Tongue (tissue), 2 donors: ENCODE measurements around the gene GP5. TPM values are rescaled to one million over a fixed set of nuclear protein-coding genes. Genes with fewer than 3 reads are reported as not detected.

Experiments
- DNase-seq: peaks from one replicate; pipeline ENCODE4 v3.0.0-alpha.2; 2015
- total RNA-seq: library from RNA; depleted of rRNA; stranded (reverse); fragments of >200 nt; gene quantifications from one replicate; pipeline ENCODE4 v1.2.3, GENCODE V29; 2014

The GP5 gene, protein sequence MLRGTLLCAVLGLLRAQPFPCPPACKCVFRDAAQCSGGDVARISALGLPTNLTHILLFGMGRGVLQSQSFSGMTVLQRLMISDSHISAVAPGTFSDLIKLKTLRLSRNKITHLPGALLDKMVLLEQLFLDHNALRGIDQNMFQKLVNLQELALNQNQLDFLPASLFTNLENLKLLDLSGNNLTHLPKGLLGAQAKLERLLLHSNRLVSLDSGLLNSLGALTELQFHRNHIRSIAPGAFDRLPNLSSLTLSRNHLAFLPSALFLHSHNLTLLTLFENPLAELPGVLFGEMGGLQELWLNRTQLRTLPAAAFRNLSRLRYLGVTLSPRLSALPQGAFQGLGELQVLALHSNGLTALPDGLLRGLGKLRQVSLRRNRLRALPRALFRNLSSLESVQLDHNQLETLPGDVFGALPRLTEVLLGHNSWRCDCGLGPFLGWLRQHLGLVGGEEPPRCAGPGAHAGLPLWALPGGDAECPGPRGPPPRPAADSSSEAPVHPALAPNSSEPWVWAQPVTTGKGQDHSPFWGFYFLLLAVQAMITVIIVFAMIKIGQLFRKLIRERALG
- 0.21 TPM for total RNA-seq

- no peak for DNase-seq
Observed at GRCh38 chr3:194399166-194399565, at the start of gene GP5. Gene GP5, minus strand, starts transcription at chr3:194399266. Its CDS starts 984 bp downstream, at chr3:194398282.

DNA sequence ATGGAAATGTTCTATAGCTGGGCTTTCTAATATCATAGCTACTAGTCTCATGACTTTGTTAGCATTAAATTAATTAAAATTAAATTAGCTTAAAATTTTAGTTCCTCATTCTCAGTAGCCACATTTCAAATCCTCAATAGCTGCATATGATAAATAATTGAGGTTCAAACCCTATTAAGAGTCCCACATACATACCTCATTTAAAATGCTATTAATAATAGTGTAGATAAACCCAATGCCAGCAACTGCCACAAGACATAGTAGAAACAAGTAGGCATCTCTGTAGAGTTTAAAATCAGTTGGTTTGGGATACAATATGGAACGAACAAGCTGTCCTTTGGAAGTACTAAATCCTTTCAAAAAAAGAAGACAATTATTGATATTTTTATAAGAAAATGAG, 48.6 kb upstream of the GP5 start:
- DNase-seq = no peak

GRCh38 chr3:194447161-194447560, 48.1 kb upstream of the GP5 start:
- DNase-seq = no peak

DNA sequence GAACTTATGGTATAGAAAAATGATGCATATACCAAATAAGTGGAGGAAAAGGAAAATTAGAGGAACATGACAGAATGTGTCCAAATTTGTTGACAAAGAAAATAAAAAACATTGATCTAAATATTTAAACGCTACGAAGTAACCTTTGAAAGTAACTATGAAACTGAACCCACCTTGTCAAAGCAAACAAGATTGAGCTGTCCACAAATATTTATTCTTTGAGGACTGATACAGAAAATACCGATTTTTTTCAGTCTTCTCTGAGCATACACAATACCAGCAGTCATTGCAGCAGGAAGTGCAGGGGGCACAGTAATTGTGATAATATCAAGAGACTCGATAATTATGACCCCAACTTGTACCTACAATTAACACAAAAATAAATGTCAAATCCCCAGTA, 47.7 kb upstream of the GP5 start:
- no peak for DNase-seq

- DNase-seq = no peak
Observed at GRCh38 chr3:194446172-194446571, 47.1 kb upstream of the GP5 start.

GRCh38 chr3:194443901-194444300, 44.8 kb upstream of the GP5 start:
- no peak for DNase-seq

DNA sequence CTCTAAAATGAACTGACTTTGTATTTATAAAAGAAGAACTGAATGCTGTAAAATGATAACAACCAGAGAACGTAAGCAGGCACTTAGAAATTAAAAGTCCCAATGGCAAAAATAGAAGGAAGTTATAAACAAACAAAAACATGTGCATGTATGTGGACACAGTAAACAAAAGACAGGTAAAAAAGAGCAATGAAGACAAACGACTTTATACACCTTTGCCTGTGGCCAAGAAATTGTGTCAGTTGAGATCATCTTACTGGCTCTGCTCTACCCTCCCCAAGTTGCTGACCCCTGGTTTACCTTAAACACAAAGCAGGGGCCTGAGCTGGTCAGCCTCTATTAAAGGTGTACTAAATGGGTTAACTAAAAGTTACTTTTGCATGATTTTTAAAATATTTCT, 41.7 kb upstream of the GP5 start:
- no peak for DNase-seq

DNA sequence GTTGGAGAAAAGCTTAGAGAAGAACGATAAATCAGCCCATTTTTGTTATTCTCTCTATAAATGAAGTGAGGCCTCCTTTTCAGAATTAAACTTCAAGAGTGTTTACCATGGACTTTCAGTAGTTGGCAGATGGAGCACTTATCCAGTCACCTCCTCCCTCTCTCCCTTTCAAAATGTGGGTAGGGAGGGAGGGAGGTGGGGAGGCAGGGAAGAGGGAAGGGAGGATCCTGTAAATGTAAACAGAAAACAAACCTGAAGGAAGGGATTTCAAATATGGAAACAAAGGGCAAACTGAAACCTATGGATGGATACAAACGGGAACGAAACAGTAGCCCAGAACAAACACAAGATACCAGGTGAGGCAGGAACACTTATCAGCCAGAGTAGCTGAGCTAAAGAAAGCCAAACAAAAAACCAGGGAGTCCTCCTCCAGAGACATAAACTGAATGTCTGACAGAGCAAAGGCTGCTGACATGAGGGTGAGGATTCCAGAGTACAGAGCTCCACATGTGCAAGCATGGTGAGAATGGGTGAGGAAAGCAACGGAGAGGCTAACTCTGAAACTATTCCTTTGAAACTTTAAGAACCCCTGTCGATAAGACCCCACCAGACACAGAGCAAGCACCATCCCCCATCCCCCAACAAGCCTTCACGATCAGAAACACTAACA, 41.0 kb upstream of the GP5 start:
- no peak for DNase-seq

DNA sequence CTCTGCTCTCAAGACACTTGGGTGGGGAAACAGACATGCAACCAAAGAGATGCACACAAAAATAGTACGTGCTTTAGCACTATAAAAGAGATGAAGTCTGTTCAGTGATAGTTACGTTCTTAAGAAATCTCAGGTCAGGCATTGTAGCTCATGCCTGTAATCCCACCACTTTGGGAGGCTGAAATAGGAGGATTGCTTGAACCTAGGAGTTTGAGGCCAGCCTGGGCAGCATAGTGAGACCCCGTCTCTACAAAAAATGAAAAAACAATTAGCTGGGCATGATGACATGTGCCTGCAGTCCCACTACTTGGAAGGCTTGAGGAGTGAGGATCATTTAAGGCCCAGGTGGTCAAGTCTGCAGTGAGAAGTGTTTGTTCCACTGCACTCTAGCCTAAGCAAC, 35.4 kb upstream of the GP5 start:
- no peak for DNase-seq

DNA sequence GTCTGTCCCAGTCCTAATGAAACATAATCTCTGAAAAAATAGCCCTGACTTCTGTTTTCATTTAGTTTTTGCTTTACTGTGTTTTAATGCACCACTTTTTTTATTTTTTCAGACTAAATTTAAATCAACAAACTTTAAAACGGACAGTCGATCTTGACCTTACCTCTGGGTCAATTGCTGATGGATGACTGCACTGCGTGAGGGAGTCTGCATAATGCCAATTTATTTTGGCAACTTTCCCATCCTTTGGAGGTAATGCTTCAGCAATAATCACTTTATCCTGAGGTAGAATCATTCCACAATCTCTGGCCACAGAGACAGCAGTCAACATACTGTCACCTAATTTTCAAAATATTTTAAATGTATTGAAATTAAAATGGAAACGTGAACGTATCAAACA, 32.5 kb upstream of the GP5 start:
- no peak for DNase-seq

DNA sequence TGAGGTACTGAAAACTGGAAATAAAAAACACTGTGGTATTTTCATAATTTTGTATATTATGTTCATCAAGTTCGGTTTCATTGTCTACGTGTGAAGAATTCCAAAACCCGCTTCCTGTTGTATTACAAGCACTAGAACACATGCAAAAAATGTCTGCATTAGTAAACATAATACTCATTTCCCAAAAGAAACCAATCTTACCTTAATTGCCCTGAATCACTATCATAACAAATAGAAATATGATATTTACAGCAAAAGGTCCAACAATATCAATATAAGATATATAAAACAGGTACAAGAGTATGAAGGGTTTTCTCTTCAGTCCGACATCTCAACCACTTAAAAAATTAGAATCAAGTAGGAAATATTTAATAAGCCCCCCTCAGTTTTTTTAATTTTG, 26.3 kb upstream of the GP5 start:
- no peak for DNase-seq

DNA sequence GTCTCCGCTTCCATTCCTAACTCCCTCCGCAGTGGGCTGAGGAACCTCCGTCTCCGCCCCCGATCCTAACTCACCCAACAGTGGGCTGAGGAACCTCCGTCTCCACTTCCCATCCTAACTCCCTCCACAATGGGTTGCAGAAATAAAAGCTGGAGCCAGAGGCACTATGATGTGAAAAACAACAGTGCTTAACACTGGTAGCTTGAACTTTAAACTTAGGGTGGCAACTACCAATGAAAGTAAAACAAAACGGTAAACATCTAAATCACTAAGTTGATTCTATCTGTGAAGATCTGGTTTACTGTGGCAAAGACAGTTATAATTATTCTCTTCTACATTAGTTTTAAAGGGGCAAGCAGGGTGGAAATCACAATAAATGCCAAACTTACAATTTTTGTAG, 25.9 kb upstream of the GP5 start:
- no peak for DNase-seq

DNA sequence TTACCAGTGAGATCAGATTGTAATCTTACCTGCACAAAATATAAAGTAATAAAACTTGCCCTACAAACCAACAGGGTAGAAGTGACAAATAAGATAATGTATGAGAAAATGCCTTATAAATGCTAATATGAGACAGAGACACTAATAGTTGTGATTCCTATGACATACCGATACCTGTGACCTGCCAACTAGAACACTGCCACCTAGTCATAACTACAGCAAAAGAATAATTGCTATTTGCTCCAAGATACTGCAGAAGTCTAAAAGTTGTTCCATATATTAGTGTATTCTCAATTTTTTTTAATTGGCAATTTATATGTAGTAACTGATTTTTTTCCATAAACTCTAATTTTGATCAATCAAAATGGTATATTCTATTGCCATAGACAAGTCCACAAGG, 25.3 kb upstream of the GP5 start:
- DNase-seq = no peak

DNA sequence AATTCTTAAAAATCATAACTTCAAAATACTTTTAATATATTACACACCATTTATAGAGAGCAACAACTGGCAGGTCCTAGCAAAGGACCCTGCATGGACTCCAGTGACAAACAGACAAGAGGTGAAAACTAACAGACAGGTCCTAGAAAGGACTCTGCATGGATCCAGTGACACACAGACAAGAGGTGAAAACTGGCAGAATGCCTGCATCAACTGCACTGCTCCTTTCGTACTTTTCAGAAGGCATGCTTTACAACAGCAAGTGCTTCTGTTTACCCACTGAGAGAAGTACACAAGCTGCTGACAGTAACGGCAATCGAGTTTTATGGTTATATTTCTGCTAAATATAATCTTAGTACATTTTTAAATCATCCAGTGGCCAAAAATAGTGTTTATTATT, 24.3 kb upstream of the GP5 start:
- DNase-seq = no peak

- DNase-seq = no peak
Observed at GRCh38 chr3:194422188-194422587, 23.1 kb upstream of the GP5 start.

DNA sequence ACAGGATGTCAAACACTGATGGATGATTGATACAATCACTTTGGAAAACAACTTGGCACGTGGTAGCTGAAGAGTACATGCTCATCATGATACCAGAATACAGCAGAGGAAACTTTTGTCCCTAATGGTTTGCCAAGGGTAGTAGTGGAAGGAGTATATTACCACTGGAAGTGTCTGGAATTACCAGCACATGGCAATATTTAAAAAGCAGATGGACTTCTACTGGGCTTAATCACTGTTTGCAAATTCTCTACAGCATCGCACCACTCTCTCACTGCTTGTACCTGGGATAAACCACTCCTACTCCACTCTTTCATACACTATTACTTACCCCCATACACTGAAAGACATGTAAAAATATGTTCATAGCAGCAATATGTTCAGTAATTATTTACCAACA, 19.6 kb upstream of the GP5 start:
- no peak for DNase-seq

DNA sequence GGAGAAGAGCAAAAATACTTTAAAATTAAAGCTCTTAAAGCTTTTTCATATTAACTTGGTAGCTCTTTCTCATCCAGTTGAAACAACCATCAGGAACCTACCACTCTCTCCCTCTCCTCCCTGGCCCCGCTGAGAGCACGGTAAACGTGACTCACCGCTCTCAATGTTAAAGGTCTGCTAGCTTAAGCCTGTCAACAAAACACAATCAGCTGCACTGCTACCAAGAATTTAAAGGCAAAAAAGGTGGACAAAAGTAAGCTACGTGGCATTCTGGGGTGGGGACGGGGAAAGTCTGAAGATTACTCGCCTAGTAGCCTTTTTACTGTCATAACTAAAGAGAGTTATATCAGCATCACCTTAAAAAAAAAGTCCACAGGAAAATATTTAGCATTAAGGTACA, 8.4 kb upstream of the GP5 start:
- DNase-seq = no peak

- no peak for DNase-seq
Observed at GRCh38 chr3:194405766-194406165, 6.7 kb upstream of the GP5 start.

- peak; percentile 86 for DNase-seq
Observed at GRCh38 chr3:194404365-194405140, 5.5 kb upstream of the GP5 start.

- no peak for DNase-seq
Observed at GRCh38 chr3:194401868-194402329, 2.8 kb upstream of the GP5 start.

GRCh38 chr3:194401346-194401745, 2.3 kb upstream of the GP5 start:
- DNase-seq = no peak

DNA sequence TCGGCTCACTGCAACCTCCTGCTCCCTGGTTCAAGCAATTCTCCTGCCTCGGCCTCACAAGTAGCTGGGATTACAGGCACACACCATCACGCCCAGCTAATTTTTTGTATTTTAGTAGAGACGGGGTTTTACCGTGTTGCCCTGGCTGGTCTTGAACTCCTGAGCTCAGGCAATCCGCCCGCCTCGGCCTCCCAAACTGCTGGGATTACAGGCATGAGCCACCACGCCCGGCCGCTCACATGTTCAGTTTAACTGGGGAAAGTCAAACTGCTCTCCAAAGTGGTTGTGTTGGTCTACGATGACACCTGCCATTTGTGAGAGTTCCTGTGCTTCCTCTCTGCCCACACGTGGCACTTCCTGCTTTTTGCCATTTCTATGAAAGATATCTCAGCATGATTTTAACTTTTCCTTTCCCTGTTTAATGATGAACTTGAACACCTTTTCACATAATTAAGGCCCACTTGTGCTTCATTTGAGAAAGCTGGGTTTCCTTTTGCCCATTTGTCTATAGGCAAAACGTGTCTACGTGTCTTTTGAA, 877 bp upstream of the GP5 start:
- no peak for DNase-seq
